ENCODE data around the gene AMELX. TPM values are rescaled to one million over a fixed set of nuclear protein-coding genes. Genes with fewer than 3 reads are reported as not detected.

AMELX gene
- total RNA-seq (2021) (not detected in 2 replicates), Bru-seq, nascent RNA (not detected), BruChase-seq, experiment 1, labeled RNA remaining after a 2-hour chase (not detected), BruChase-seq, experiment 2, labeled RNA remaining after a 6-hour chase (percentile 6 among the genes with signal in this experiment)
- long read RNA-seq: 0 reads

- no peaks in the 10 kb centered on the region for H3K9me3 ChIP-seq (ENCODE audit: low read depth, low read length, poor library complexity, severe bottlenecking)
- no peak within 1 kb of the TSS for H3K4me3 ChIP-seq (ENCODE audit: low read depth, low read length, poor library complexity, severe bottlenecking)
- peaks cover 46% of the 10 kb centered on the region for H3K27me3 ChIP-seq (replicated peaks; ENCODE audit: insufficient read depth, low read depth, low read length, poor library complexity)
- H3K27ac ChIP-seq (ENCODE audit: low read depth, low read length, poor library complexity, severe bottlenecking): no peak within 1 kb of the TSS
- H3K4me1 ChIP-seq (ENCODE audit: insufficient read depth, low read length, poor library complexity, severe bottlenecking): no peaks in the 10 kb centered on the region
- ChIA-PET CTCF (no interaction called here), POLR2A (ENCODE audit: low non-redundant PET) (no interaction called here)
- intact Hi-C loops (cut with micrococcal nuclease; ENCODE audit: unreplicated experiment): no loop called here
- H3K36me3 ChIP-seq (ENCODE audit: insufficient read depth, low read length, poor library complexity, severe bottlenecking): no peaks in the 10 kb centered on the region
- TF ChIP-seq CTCF (conservative IDR thresholded peaks at IDR 0.05; ENCODE audit: low read depth, low read length) (no peak), EZH2 (IDR thresholded peaks at IDR 0.05; ENCODE audit: borderline replicate concordance, low read depth, low read length, poor library complexity, severe bottlenecking) (no peak)
- no TSS peak for BruUV-seq (replicated peaks)
- no peak for DNase-seq (ENCODE audit: low spot score)
Observed at GRCh38 chrX:11293113-11293512, at the start of gene AMELX. AMELX (plus strand) TSS chrX:11293413; CDS start chrX:11294789, 1,376 bp downstream.

GRCh38 chrX:11244636-11245035, 48.6 kb upstream of the AMELX start:
- no peaks in the 10 kb centered on the region for H3K4me1 ChIP-seq (ENCODE audit: insufficient read depth, low read length, poor library complexity, severe bottlenecking)
- no TSS peak for BruUV-seq (replicated peaks)

GRCh38 chrX:11254417-11255109, 38.6 kb upstream of the AMELX start:
- BruUV-seq (replicated peaks): no TSS peak
- intact Hi-C loops (cut with micrococcal nuclease; ENCODE audit: unreplicated experiment): no loop called here
- H3K27ac ChIP-seq (ENCODE audit: low read depth, low read length, poor library complexity, severe bottlenecking): no peak overlapping the region
- no peaks in the 10 kb centered on the region for H3K27me3 ChIP-seq (replicated peaks; ENCODE audit: insufficient read depth, low read depth, low read length, poor library complexity)
- ChIA-PET POLR2A (ENCODE audit: low non-redundant PET) (no interaction called here), CTCF (no interaction called here)
- H3K4me1 ChIP-seq (ENCODE audit: insufficient read depth, low read length, poor library complexity, severe bottlenecking): no peaks in the 10 kb centered on the region
- no peaks in the 10 kb centered on the region for H3K36me3 ChIP-seq (ENCODE audit: insufficient read depth, low read length, poor library complexity, severe bottlenecking)
- H3K4me3 ChIP-seq (ENCODE audit: low read depth, low read length, poor library complexity, severe bottlenecking): no peak overlapping the region
- TF ChIP-seq EZH2 (IDR thresholded peaks at IDR 0.05; ENCODE audit: borderline replicate concordance, low read depth, low read length, poor library complexity, severe bottlenecking) (no peak), CTCF (conservative IDR thresholded peaks at IDR 0.05; ENCODE audit: low read depth, low read length) (no peak)
- no peak for DNase-seq (ENCODE audit: low spot score)
- H3K9me3 ChIP-seq (ENCODE audit: low read depth, low read length, poor library complexity, severe bottlenecking): no peaks in the 10 kb centered on the region

More at GRCh38 chrX:11244636-11245035, 48.6 kb upstream of the AMELX start:
- no peak overlapping the region for H3K27ac ChIP-seq (ENCODE audit: low read depth, low read length, poor library complexity, severe bottlenecking)
- no peak for DNase-seq (ENCODE audit: low spot score)
- intact Hi-C loops (cut with micrococcal nuclease; ENCODE audit: unreplicated experiment): no loop called here
- TF ChIP-seq EZH2 (IDR thresholded peaks at IDR 0.05; ENCODE audit: borderline replicate concordance, low read depth, low read length, poor library complexity, severe bottlenecking): no peak
- CTCF ChIA-PET: no interaction called here
- H3K36me3 ChIP-seq (ENCODE audit: insufficient read depth, low read length, poor library complexity, severe bottlenecking): no peaks in the 10 kb centered on the region
- no peak overlapping the region for H3K4me3 ChIP-seq (ENCODE audit: low read depth, low read length, poor library complexity, severe bottlenecking)
- POLR2A ChIA-PET (ENCODE audit: low non-redundant PET): no interaction called here
- H3K27me3 ChIP-seq (replicated peaks; ENCODE audit: insufficient read depth, low read depth, low read length, poor library complexity): no peaks in the 10 kb centered on the region
- H3K9me3 ChIP-seq (ENCODE audit: low read depth, low read length, poor library complexity, severe bottlenecking): no peaks in the 10 kb centered on the region

- no peak for DNase-seq (ENCODE audit: low spot score)
- ChIA-PET CTCF (no interaction called here), POLR2A (ENCODE audit: low non-redundant PET) (no interaction called here)
- Histone ChIP-seq H3K27ac (ENCODE audit: low read depth, low read length, poor library complexity, severe bottlenecking) (no peak overlapping the region), H3K4me3 (ENCODE audit: low read depth, low read length, poor library complexity, severe bottlenecking) (no peak overlapping the region), H3K9me3 (ENCODE audit: low read depth, low read length, poor library complexity, severe bottlenecking) (no peaks in the 10 kb centered on the region), H3K27me3 (replicated peaks; ENCODE audit: insufficient read depth, low read depth, low read length, poor library complexity) (no peaks in the 10 kb centered on the region), H3K36me3 (ENCODE audit: insufficient read depth, low read length, poor library complexity, severe bottlenecking) (no peaks in the 10 kb centered on the region), H3K4me1 (ENCODE audit: insufficient read depth, low read length, poor library complexity, severe bottlenecking) (no peaks in the 10 kb centered on the region)
- no TSS peak for BruUV-seq (replicated peaks)
- TF ChIP-seq EZH2 (IDR thresholded peaks at IDR 0.05; ENCODE audit: borderline replicate concordance, low read depth, low read length, poor library complexity, severe bottlenecking): no peak
- no peak for TF ChIP-seq CTCF (conservative IDR thresholded peaks at IDR 0.05; ENCODE audit: low read depth, low read length)
- intact Hi-C loops (cut with micrococcal nuclease; ENCODE audit: unreplicated experiment): no loop called here
Observed at GRCh38 chrX:11257290-11257689, 35.9 kb upstream of the AMELX start.

Measured in A673 (cell line).